22Rv1 (cell line): ENCODE results near the gene SRP19.

Experiments
- CTCF ChIP-seq: fragments of 450-650 bp; IDR thresholded peaks from 2 replicates; pipeline ENCODE4 v1.5.1; 2017; ENCODE audit warnings: mild to moderate bottlenecking
- ZFX ChIP-seq: fragments of 450-650 bp; IDR thresholded peaks from 2 replicates; pipeline ENCODE4 v1.6.1; 2017; ENCODE audit warnings: antibody characterized with exemption, borderline replicate concordance

- TF ChIP-seq CTCF (no peak), ZFX (no peak)
Measured at GRCh38 chr5:112870966-112871365, 9.9 kb downstream of the SRP19 start.
